H54 (cell line): ENCODE measurements around the gene CH25H.

Source experiments
- DNase-seq: peaks from one replicate; pipeline ENCODE4 v3.0.0; 2011; ENCODE audit warnings: low spot score, mixed read lengths; ENCODE audit not compliant: insufficient read length
- FAIRE-seq: peaks from 3 replicates; lab custom pipeline; 2011; peaks lifted over from hg19 to GRCh38; lab: Jason Lieb, UNC
- POLR2A ChIP-seq: IDR thresholded peaks from 2 replicates; pipeline ENCODE4 v1.6.1; 2011; ENCODE audit warnings: low read depth, mild to moderate bottlenecking, low read length

The CH25H gene

GRCh38 chr10:89241486-89242344 lies 34.6 kb upstream of the CH25H start:
- TF ChIP-seq POLR2A: no peak
- FAIRE-seq: peak; percentile 57
- no peak for DNase-seq

GRCh38 chr10:89241026-89241425 lies 33.9 kb upstream of the CH25H start:
- DNase-seq (no peak), FAIRE-seq (no peak)
- no peak for TF ChIP-seq POLR2A

- TF ChIP-seq POLR2A: no peak
- FAIRE-seq (no peak), DNase-seq (no peak)
These were observed 33.4 kb upstream of the CH25H start for GRCh38 chr10:89240519-89240918.

- no peak for DNase-seq
- FAIRE-seq: no peak
- no peak for TF ChIP-seq POLR2A
These were observed 32.0 kb upstream of the CH25H start for GRCh38 chr10:89238956-89239644.

GRCh38 chr10:89237849-89238248 lies 30.7 kb upstream of the CH25H start:
- FAIRE-seq (no peak), DNase-seq (no peak)
- TF ChIP-seq POLR2A: no peak

GRCh38 chr10:89236226-89236797 lies 29.2 kb upstream of the CH25H start:
- FAIRE-seq (no peak), DNase-seq (no peak)
- no peak for TF ChIP-seq POLR2A

- TF ChIP-seq POLR2A: no peak
- FAIRE-seq (no peak), DNase-seq (no peak)
These were observed 28.1 kb upstream of the CH25H start for GRCh38 chr10:89235073-89235798.

- FAIRE-seq (no peak), DNase-seq (no peak)
- TF ChIP-seq POLR2A: no peak
These were observed 25.9 kb upstream of the CH25H start for GRCh38 chr10:89233033-89233432.

GRCh38 chr10:89228962-89229361 lies 21.8 kb upstream of the CH25H start:
- DNase-seq: no peak
- FAIRE-seq: peak; percentile 6
- no peak for TF ChIP-seq POLR2A

GRCh38 chr10:89228146-89228545 lies 21.0 kb upstream of the CH25H start:
- DNase-seq (no peak), FAIRE-seq (no peak)
- no peak for TF ChIP-seq POLR2A

- no peak for TF ChIP-seq POLR2A
- DNase-seq: no peak
- FAIRE-seq: peak; percentile 62
These were observed 19.8 kb upstream of the CH25H start for GRCh38 chr10:89226891-89227290.

- DNase-seq (no peak), FAIRE-seq (no peak)
- TF ChIP-seq POLR2A: no peak
These were observed 17.8 kb upstream of the CH25H start for GRCh38 chr10:89224739-89225443.

- no peak for TF ChIP-seq POLR2A
These were observed 14.8 kb upstream of the CH25H start for GRCh38 chr10:89221919-89222318.

More at GRCh38 chr10:89221919-89222318, 14.8 kb upstream of the CH25H start:
- DNase-seq (no peak), FAIRE-seq (no peak)
